LNCaP clone FGC (cell line): ENCODE measurements around the gene SLC5A3.

Experiments used
- DNase-seq: peaks from one replicate; pipeline ENCODE4 v3.0.0-alpha.2; 2011; ENCODE audit warnings: low read depth
- H3K4me3 ChIP-seq: 2 replicates; pipeline ENCODE4 v1.5.1; 2011; ENCODE audit warnings: mild to moderate bottlenecking, low read depth, low read length, control low read depth
- CTCF ChIP-seq: IDR thresholded peaks from 2 replicates; pipeline ENCODE4 v1.5.1; 2012; ENCODE audit warnings: mild to moderate bottlenecking; ENCODE audit not compliant: control insufficient read depth, insufficient read depth; ENCODE audit errors: extremely low read depth

Gene SLC5A3

GRCh38 chr21:34034369-34035014, 38.9 kb upstream of the SLC5A3 start:
- no peak for DNase-seq
- no peak for TF ChIP-seq CTCF

DNA sequence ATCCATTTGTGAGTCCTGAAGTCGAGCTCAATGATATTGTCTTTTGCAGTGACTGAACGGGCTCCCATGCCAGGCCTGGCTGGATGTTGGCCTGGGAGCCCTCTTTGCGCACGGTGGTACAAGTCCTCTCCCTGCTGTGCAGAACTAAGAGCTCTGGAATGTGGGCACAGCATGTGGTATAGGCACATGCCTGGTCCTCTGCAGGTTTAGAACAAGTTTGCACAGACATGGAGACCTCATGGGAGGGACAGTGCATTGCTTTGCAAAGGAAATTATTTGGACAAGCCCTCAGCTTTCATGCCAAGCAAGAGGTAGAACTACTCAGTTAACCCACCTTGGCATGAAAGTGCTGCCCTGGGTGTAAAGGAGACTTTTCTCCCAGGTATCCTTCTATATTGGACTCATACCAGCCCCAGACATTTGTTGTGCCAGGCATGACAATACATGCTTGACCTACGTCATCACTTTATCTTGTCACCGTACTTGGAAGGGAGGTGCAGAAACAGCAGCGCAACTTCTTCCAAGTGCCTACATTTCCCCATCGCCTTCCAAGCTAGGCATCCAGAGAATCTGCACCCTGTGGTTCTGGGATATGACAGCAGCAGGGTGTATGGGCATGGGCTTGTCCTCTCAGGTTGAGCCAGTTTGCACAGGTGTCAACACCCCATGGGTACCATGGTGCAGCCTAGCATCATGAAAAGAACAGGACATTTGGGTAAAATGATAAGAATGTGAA, 37.6 kb upstream of the SLC5A3 start:
- TF ChIP-seq CTCF = no peak
- no peak overlapping the region for H3K4me3 ChIP-seq
- DNase-seq = no peak

More at GRCh38 chr21:34034369-34035014, 38.9 kb upstream of the SLC5A3 start:
- no peak overlapping the region for H3K4me3 ChIP-seq

DNA sequence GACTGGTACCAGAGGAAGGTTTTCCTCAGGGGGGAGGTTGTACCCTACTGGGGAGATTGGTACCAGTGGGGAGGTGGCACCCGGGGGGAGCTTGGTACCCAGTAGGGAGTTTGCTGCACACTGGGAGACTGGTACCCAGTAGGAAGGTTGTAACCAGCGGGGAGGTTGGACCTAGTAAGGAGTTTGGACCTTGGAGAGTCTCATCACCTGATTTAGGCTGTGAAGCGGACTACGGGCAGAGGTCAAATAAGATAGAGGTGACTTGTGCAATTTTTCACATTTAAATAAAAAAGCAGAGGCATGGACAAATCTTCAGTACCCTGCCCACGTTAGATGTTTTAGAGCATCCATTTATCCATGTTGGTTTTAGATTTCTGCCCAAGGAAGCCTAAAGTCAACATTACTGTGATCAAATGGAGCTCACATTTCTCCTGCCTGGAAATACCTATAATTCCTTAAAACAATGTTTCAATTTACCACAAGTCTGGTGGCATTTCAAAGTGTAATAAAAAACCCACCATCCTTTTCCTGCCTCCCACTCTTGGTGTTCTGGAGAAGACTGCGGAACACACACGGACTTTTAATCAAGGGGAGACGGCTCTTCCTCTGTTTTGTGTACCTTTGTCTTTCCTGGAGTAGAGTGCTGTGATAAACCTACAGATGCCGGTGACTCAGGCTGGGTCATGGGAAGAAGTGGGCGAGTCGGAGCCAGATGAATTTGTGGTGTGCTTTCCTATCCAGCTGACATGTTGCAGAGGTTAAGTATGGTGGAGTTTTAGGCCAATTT, 36.2 kb upstream of the SLC5A3 start:
- H3K4me3 ChIP-seq = no peak overlapping the region
- no peak for DNase-seq
- no peak for TF ChIP-seq CTCF

DNA sequence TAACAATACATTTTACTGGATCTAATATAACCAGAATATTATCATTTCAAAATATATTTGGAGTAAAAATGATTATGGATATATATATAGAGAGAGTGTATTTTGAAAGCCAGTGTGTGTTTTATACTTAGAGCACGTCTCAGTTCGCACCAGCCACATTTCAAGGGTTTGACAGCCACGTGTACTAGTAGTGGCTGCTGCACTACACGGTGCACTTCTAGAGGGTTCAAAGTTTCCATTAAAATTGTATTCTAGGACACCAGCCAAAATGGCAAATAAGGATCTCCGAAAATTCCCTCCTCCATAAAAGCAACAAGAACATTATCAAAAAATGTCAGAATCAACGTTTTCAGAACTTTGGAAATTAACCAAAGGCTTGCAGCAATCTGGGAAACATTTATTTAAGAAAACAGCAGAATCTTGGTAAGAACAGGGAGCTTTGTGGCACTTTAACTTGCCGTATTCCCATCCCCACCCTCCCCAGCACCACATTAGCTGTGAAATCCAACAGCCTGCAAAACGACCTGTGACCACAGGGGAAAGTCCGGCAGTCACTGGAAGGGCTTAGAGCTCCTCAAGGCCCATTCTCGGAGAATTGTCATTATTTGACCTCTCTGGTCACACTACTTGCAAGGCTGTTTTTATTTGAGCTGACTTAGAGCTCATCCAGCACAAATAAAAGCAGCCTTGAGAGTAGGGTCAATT, 33.5 kb upstream of the SLC5A3 start:
- TF ChIP-seq CTCF = no peak
- no peak for DNase-seq
- H3K4me3 ChIP-seq = no peak overlapping the region

GRCh38 chr21:34042735-34043134, 30.6 kb upstream of the SLC5A3 start:
- no peak for TF ChIP-seq CTCF
- H3K4me3 ChIP-seq = no peak overlapping the region
- no peak for DNase-seq

GRCh38 chr21:34043333-34043732, 30.0 kb upstream of the SLC5A3 start:
- no peak for TF ChIP-seq CTCF
- no peak overlapping the region for H3K4me3 ChIP-seq
- DNase-seq = no peak
